ENCODE data around the gene LRRC72.
"Not testable (repeated sequence)": the region's sequence is repeated elsewhere in the genome, so short reads cannot be mapped to it uniquely, and the experiment has no call there.

Gene LRRC72

GRCh38 chr7:16579216-16579615, 52.6 kb downstream of the LRRC72 start:
- no peak for DNase-seq (ENCODE audit: low read depth in 2 of 2)

DNA sequence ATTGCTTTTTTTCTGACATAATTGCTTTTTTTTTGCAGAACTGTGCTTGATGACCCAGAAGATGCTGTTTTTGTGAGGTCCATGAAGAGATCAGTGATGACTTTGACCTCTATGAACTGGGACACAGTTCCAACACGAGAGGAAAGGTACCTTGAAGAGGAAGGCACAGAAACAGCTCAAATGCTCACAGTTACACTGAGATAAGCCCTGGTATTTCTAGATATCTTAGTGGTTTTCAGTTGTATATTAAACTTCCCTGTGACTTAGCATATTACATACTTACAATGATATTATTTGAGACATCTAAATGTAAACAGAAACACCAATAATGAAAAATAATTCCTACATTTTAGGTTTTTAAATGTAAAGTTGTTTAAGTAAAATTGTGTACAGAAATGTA, 54.7 kb downstream of the LRRC72 start:
- no peak for DNase-seq (ENCODE audit: low read depth in 2 of 2)

DNA sequence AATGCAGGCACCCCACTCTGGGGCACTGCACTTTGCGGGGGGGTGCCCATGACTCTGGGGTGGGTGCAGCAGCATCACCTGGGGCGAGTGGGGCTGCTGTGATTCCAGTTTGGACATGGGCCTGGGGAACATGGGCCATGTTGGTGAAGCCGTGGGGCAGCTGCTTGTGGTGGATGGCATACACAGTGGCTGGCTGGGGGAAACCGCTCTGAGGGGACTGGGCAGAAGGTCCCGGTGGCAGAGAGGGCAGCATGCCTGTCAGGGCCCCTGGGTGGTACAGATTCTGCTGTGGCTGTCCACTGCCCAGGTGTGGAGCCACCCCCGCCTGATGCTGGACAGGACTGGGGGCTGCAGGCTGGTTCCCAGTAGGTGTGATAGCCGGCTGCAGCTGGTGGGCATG, 57.2 kb downstream of the LRRC72 start:
- no peak for DNase-seq (ENCODE audit: low read depth in 2 of 2)

GRCh38 chr7:16585540-16585939, 58.9 kb downstream of the LRRC72 start:
- DNase-seq (ENCODE audit: low read depth in 2 of 2): no peak

DNA sequence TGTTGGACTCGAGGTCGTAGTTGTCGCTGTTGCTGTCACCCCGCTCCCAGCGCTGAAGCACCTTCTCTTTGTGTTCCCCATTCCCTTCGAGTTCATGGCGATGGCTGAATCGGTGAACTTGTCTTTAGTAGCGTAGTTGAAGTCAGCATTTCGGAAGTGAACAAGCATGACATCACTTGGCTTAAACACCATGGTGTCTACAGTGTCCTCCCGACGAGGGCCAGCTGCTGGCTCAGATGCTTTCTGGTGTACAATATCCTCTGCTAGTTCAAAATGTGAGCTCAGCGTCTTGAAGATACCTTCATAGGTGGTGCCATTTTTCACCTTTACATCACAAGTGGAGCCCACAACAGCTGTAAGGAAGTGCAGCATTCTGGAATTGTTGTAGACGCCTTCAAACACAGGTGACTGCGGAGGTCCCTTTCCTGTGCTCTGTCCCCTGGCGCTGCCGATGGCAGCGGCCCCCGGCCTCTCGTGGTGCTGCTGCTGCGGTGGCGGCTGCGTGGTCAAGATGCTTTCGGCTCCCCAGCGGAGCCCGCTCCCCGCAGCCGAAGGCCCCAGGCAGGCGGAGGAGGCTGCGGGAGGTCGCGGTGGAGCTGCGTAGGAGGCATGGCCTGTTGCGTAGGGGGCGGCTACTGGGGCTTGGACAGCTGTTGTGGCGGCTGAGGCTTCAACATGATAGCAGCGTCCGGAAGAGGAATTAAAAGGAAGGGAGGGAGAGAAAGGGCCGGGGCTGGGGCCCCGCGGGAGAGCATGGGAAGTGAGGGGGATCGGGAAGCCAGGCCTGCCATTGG, 59.7 kb downstream of the LRRC72 start:
- DNase-seq (ENCODE audit: low read depth in 2 of 2): no peak

GRCh38 chr7:16587129-16587528, 60.5 kb downstream of the LRRC72 start:
- DNase-seq (ENCODE audit: low read depth in 2 of 2): no peak

DNA sequence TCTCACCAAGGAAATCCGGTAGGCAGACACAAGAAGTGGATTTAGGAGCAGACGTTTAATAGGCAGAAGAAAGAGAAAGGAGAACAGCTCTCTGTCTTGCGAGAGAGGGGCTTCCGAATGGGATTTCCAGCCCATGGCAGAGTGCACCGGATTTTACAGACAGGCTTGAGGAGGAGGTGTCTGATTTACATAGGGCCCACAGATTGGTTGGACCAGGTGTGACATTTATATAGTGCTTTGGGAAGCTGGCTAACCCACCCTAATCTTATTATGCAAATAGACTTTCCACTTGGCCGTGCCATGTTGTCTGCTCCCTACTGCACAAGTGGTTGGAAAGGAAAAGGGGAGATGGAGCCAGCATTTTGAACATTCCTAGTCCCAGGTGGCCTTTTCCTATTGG, 61.2 kb downstream of the LRRC72 start:
- no peak for DNase-seq (ENCODE audit: low read depth in 2 of 2)

DNA sequence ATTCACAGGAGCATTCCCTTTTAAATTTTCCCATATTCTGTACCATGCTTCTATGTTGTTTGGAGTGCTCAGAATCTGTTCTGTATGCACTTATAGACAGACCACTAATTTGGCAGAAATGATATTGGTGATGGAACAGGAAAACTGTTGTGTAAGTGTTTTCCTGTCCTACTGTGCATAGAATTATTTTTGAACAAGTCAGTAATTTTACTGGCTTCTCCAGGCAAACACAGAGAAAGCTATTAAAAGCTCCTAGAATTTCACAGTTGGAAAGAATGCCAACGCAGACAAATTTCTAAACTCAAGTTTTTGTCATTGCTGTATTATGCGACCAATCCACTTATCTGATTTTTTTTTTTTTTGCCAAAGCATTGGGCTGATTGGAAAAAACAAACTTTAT, 63.3 kb downstream of the LRRC72 start:
- peak in 1 of 2 experiments; percentile 19 for DNase-seq (ENCODE audit: low read depth in 2 of 2)

DNA sequence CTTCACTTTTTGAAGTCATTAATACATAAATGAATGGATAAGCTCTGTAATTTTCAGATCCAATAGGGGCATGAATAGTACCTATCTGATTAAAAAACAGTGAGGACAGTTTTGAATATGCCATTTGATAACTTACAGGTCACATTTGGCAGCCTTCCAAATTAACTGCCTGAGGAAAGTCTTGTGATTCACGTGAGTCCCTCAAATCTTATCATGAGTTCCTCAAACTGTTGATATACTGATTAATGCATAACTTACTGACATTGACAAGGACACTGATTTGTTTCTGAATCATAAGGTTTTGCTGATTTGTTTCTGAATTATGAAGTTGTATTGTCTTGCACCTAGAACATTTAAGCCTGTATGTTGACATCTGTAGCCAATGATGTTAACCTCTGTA, 63.8 kb downstream of the LRRC72 start:
- no peak for DNase-seq (ENCODE audit: low read depth in 2 of 2)

- DNase-seq (ENCODE audit: low read depth in 2 of 2): no peak
Measured at GRCh38 chr7:16592395-16592794, 65.8 kb downstream of the LRRC72 start.

DNA sequence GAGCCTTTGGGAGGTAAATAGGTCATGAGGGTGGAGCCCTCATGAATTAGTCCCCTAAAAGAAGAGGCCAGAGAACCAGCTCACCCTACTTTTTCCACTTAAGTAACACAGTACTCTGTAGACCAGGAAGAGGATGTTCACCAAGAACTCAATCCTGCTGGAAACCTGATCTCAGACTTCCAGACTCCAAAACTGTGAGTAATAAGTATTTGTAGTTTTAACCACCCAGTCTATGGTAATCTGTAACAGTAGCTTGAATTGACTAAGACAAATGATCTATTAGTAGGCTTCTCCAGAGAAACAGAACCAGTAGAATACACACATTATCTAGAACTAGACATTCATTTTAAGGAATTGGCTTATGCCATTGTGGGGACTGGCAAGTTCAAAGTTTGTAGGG, 67.4 kb downstream of the LRRC72 start:
- DNase-seq (ENCODE audit: low read depth in 2 of 2): peak in 1 of 2 experiments; percentile 22

- DNase-seq (ENCODE audit: low read depth in 2 of 2): peak in 1 of 2 experiments; percentile 13
Measured at GRCh38 chr7:16594676-16595075, 68.1 kb downstream of the LRRC72 start.

GRCh38 chr7:16595596-16595995, 69.0 kb downstream of the LRRC72 start:
- DNase-seq (ENCODE audit: low read depth in 2 of 2): not testable (repeated sequence)

DNA sequence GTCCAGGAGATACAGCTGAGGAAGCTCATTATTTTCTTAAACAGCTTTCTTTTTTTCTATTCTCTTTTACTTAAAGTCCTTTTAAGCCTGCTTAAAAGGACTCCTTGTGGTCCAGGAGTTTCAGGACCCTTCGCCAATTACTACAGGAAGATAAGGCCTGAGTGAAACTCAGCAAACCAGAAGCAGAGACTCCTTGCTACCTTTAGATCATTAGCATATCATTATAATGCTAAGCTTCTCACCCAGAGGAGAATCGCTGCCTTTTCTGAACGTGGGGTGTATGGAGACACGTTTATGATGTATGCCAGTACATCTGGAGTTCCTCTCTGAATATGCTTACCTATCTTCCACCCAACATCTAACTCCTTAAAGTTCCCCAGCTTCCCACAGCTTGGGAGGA, 71.4 kb downstream of the LRRC72 start:
- no peak for DNase-seq (ENCODE audit: low read depth in 2 of 2)

DNA sequence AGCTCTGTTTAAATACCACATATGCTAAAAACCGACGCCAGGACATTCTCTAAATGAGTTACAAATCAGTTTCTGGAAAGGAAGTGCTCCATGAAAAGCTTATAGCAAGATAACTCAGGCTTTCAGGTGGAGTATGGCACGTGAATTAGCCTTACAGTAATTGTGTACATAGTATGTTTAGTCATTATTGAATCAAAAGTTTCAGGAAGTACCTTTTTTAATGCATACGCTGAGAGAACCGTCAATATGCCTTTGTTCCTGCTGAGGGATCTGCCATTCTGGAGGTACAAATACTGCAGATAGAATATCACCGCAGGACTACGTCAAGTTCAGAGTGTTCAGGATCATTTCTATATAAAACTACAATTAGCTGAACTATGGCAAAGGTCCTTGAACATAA, 73.2 kb downstream of the LRRC72 start:
- DNase-seq (ENCODE audit: low read depth in 2 of 2): no peak

GRCh38 chr7:16603633-16604032, 77.0 kb downstream of the LRRC72 start:
- DNase-seq (ENCODE audit: low read depth in 2 of 2): no peak

DNA sequence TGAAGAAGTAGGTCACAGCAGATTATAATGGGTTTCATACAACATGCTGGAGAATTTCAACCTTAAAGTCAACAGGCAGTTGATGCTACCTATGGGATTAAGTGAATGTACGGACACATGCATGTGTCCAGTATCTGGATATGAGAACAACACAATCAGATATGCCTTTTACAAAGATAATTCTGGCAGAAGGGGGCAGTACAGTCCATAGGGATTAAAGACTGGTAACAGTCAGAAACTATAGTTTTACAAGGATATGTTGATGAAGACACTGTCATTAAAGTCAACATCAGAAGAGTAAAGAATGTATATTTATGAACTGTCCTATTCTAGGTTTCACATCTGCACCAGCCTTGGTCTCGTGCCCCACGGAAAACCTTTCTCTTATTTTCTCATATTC, 77.4 kb downstream of the LRRC72 start:
- no peak for DNase-seq (ENCODE audit: low read depth in 2 of 2)

- DNase-seq (ENCODE audit: low read depth in 2 of 2): no peak
Measured at GRCh38 chr7:16606704-16607103, 80.1 kb downstream of the LRRC72 start.

- DNase-seq (ENCODE audit: low read depth in 2 of 2): no peak
Measured at GRCh38 chr7:16609842-16610450, 83.3 kb downstream of the LRRC72 start.

GRCh38 chr7:16611711-16612110, 85.1 kb downstream of the LRRC72 start:
- no peak for DNase-seq (ENCODE audit: low read depth in 2 of 2)

DNA sequence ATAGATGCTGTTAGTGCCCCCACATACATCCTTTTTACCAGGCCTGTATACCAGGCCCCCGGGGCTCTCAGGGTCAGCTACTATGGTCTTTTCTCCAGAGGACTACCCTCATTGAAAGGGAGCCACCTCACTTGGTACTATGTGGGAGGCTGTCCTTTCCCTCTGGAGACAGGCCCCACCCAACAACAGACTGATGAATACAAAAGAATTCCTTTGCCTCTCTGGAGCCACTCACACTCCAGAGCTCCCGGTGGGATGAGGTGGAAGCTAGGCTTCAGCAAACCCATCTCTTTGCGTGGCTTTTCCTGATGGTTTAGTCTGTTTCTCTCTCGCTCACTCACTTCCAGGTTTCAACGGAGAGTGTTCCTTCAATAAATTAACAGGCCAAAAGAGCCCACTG, 88.6 kb downstream of the LRRC72 start:
- no peak for DNase-seq (ENCODE audit: low read depth in 2 of 2)

DNA sequence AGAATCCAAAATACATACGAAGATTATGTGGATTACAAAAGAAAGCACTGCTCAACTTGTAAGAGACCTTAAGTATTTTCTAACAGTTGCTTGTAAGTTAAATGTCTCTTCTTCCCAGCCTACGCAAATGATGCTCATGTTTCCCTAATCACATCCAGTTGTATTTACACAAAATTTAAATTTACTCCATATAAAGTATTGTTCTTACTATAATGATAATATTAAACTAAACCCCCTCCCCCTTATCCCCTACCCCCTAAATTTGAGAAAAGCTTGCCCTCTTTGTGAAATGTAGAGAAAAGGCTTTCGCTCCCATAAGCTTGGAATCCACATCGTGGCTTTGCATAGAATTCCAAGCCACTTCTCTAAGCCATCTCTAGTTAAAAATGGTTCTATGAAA, 89.5 kb downstream of the LRRC72 start:
- no peak for DNase-seq (ENCODE audit: low read depth in 2 of 2)

- no peak for DNase-seq (ENCODE audit: low read depth in 2 of 2)
Measured at GRCh38 chr7:16616542-16616941, 89.9 kb downstream of the LRRC72 start.

DNA sequence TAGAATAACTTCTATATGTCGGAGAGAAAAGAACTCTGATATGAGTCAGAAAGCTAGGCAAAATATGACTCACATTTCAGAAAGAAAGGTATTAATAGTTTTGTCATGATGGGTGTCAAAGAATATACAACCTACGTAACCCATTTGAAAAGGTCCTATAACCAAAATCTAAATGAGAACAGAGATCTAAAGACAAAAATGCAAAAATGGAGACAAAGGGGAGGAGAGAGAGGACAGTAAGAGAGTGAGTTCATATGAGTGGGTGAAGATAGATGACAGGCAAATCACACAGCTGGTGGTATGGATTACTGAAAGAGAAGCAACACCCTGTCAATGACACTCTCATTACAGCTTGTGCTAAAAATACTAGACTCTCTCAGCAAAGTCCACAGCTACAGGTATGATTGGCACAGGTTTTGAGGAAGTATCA, 93.4 kb downstream of the LRRC72 start:
- DNase-seq (ENCODE audit: low read depth in 2 of 2): no peak
